Neural progenitor cell (in vitro differentiated cells): Measurements from ENCODE around the gene TBC1D3I.
"Not testable (repeated sequence)": the region's sequence is repeated elsewhere in the genome, so short reads cannot be mapped to it uniquely, and the experiment has no call there.

Experiments used
- CTCF ChIP-seq: fragments of 200-600 bp; sonication (generic); IDR thresholded peaks from 2 replicates; pipeline ENCODE4 v1.5.1; 2017; ENCODE audit warnings: antibody characterized with exemption, mild to moderate bottlenecking
- EZH2 ChIP-seq: fragments of 200-600 bp; sonication (generic); IDR thresholded peaks from 2 replicates; pipeline ENCODE4 v1.6.1; 2017; ENCODE audit warnings: antibody characterized with exemption, mild to moderate bottlenecking, moderate library complexity
- EZH2phosphoT487 ChIP-seq: fragments of 200-600 bp; sonication (generic); IDR thresholded peaks from 2 replicates; pipeline ENCODE4 v1.6.1; 2017; ENCODE audit warnings: antibody characterized with exemption

GRCh38 chr17:36210439-36211211 is 53.7 kb downstream of the TBC1D3I start, which contains the start of gene CCL4L2:
- not testable (repeated sequence) for TF ChIP-seq CTCF, EZH2, EZH2phosphoT487
